ENCODE results near the gene IFNA13. TPM values are rescaled to one million over a fixed set of nuclear protein-coding genes. Genes with fewer than 3 reads are reported as not detected.

IFNA13 gene
- polyA plus RNA-seq, 1 of the 3 experiments (the other 2 are of a cell fraction): not detected

GRCh38 chr9:21395778-21396717 lies 28.2 kb upstream of the IFNA13 start:
- H3K36me3 ChIP-seq (replicated peaks in 1 of 2; ENCODE audit: control insufficient read depth in 1 of 2, insufficient read depth in 2 of 2, low read length in 1 of 2): no peaks in the 10 kb centered on the region
- H3K27me3 ChIP-seq (ENCODE audit: insufficient read depth): peaks cover 49% of the 10 kb centered on the region; the same call in 1 of the 2 replicates
- POLR2A ChIA-PET: no interaction called here
- no peak overlapping the region for H3K27ac ChIP-seq (ENCODE audit: low read depth in 2 of 2, low read length in 1 of 2)
- TF ChIP-seq POLR2AphosphoS5 (IDR thresholded peaks at IDR 0.05; ENCODE audit: low read depth, low read length) (no peak), FOXJ3 (CRISPR knock-in tag; IDR thresholded peaks at IDR 0.05) (no peak), RAD21 (IDR thresholded peaks at IDR 0.05; ENCODE audit: low read length) (peak; percentile 64), TAF1 (IDR thresholded peaks at IDR 0.05; ENCODE audit: borderline replicate concordance, low read depth, low read length) (no peak), SMC3 (IDR thresholded peaks at IDR 0.05; ENCODE audit: low read depth, low read length) (peak; percentile 83), GATA2 (CRISPR knock-in tag; IDR thresholded peaks at IDR 0.05) (no peak), CHD2 (IDR thresholded peaks at IDR 0.05; ENCODE audit: low read length, partially characterized antibody) (no peak), MEF2A (IDR thresholded peaks at IDR 0.05; ENCODE audit: borderline replicate concordance, low read depth) (no peak), CTCF (IDR thresholded peaks at IDR 0.05) (peak; percentile 95)
- no peaks in the 10 kb centered on the region for H3K9me2 ChIP-seq
- peak overlapping the region; percentile 91 for H3K4me2 ChIP-seq
- no peaks in the 10 kb centered on the region for H4K20me1 ChIP-seq (ENCODE audit: insufficient read depth)
- CTCF ChIA-PET: interaction anchor here (0.6 to 8.2 kb wide), 49 partner anchors 9 to 581 kb away, joined by 3 to 239 read pairs (median 5); partner anchors contain the start of genes IFNA2, IFNA7, IFNA8 and KLHL9
- no peaks in the 10 kb centered on the region for H3F3A ChIP-seq (replicated peaks; ENCODE audit: insufficient read depth)
- DNase-seq: peak; percentile 65
- H3K9me3 ChIP-seq: no peaks in the 10 kb centered on the region
- peak overlapping the region; percentile 83 for H2AFZ ChIP-seq (ENCODE audit: low read depth)
- no peaks in the 10 kb centered on the region for H3K79me2 ChIP-seq (ENCODE audit: insufficient read depth)
- 2% methylated on average over 17 of the region's 40 CpGs for WGBS (ENCODE audit: low lambda C conversion rate)
- no peak overlapping the region for H3K9ac ChIP-seq
- H3K4me3 ChIP-seq (ENCODE audit: low read depth in 2 of 2, low read length in 1 of 2): peak overlapping the region; percentile 49 to 73
- H3K4me1 ChIP-seq (ENCODE audit: control insufficient read depth in 1 of 2, insufficient read depth in 2 of 2, low read depth in 1 of 2, low read length in 1 of 2): peaks cover 0 to 4% of the 10 kb centered on the region in 2 experiments; a peak in 2 of 4 replicates

- no peaks in the 10 kb centered on the region for H3K9me2 ChIP-seq
- peaks cover 0 to 4% of the 10 kb centered on the region in 2 experiments; a peak in 2 of 4 replicates for H3K4me1 ChIP-seq (ENCODE audit: control insufficient read depth in 1 of 2, insufficient read depth in 2 of 2, low read depth in 1 of 2, low read length in 1 of 2)
- no peaks in the 10 kb centered on the region for H3K79me2 ChIP-seq (ENCODE audit: insufficient read depth)
- no peak overlapping the region for H3K27ac ChIP-seq (ENCODE audit: low read depth in 2 of 2, low read length in 1 of 2)
- no peaks in the 10 kb centered on the region for H3K36me3 ChIP-seq (replicated peaks in 1 of 2; ENCODE audit: control insufficient read depth in 1 of 2, insufficient read depth in 2 of 2, low read length in 1 of 2)
- H3K4me2 ChIP-seq: no peak overlapping the region
- H3K9ac ChIP-seq: no peak overlapping the region
- CTCF ChIA-PET: interaction anchor here (1.0 to 8.2 kb wide), 6 partner anchors 10 to 88 kb away, joined by 3 to 239 read pairs (median 4); partner anchors contain the start of gene KLHL9
- DNase-seq: peak; percentile 23
- no peak overlapping the region for H2AFZ ChIP-seq (ENCODE audit: low read depth)
- H3F3A ChIP-seq (replicated peaks; ENCODE audit: insufficient read depth): no peaks in the 10 kb centered on the region
- peaks cover 34% of the 10 kb centered on the region; the same call in 1 of the 2 replicates for H3K27me3 ChIP-seq (ENCODE audit: insufficient read depth)
- H4K20me1 ChIP-seq (ENCODE audit: insufficient read depth): no peaks in the 10 kb centered on the region
- WGBS (ENCODE audit: low lambda C conversion rate): 32% methylated on average over 6 of the region's 6 CpGs
- no peaks in the 10 kb centered on the region for H3K9me3 ChIP-seq
- POLR2A ChIA-PET: no interaction called here
- TF ChIP-seq RCOR1 (IDR thresholded peaks at IDR 0.05; ENCODE audit: low read length) (no peak), CTCF (IDR thresholded peaks at IDR 0.05) (peak; percentile 45)
- no peak overlapping the region for H3K4me3 ChIP-seq (ENCODE audit: low read depth in 2 of 2, low read length in 1 of 2)
Observed at GRCh38 chr9:21392270-21392669, 24.4 kb upstream of the IFNA13 start.
